ENCODE results near the gene VEPH1. TPM values are rescaled to one million over a fixed set of nuclear protein-coding genes. Genes with fewer than 3 reads are reported as not detected.

VEPH1 gene
- total and polyA plus RNA-seq, 9 of the 15 experiments (the other 6 are each of a cell fraction or from before 2014, with no cell fraction given): 4.5 to 15.6 (median 5.8) TPM

GRCh38 chr3:157527131-157527881 is 24.1 kb upstream of the VEPH1 start (continued):
- TF ChIP-seq ZNF232 (CRISPR knock-in tag; IDR thresholded peaks at IDR 0.05) (no peak), ZNF445 (CRISPR knock-in tag; IDR thresholded peaks at IDR 0.05; ENCODE audit: low read depth) (no peak), KDM5B (IDR thresholded peaks at IDR 0.05; ENCODE audit: insufficient replicate concordance, low read depth, low read length) (no peak), KLF13 (tag; IDR thresholded peaks at IDR 0.05; ENCODE audit: borderline replicate concordance, low read depth) (no peak), OTX1 (CRISPR knock-in tag; IDR thresholded peaks at IDR 0.05) (no peak), TAL1 (IDR thresholded peaks at IDR 0.05) (no peak), U2AF2 (optimal IDR thresholded peaks at IDR 0.05; ENCODE audit: low read depth, low read length) (no peak), RFX7 (CRISPR knock-in tag; IDR thresholded peaks at IDR 0.05) (no peak)

- 47% methylated on average over 2 of the region's 2 CpGs for WGBS (ENCODE audit: insufficient coverage, low coverage, missing lambda C conversion rate)
- FAIRE-seq: no peak
- Histone ChIP-seq H3K9me1 (ENCODE audit: control insufficient read depth, insufficient read depth, low read length) (no peaks in the 10 kb centered on the region), H3K9ac (ENCODE audit: insufficient read depth in 1 of 2, low read depth in 2 of 2, low read length in 2 of 2) (no peak overlapping the region), H3K27me3 (ENCODE audit: control insufficient read depth in 2 of 2, insufficient read depth in 2 of 2, low read length in 2 of 2) (no peaks in the 10 kb centered on the region), H3K27ac (ENCODE audit: extremely low read depth, low read depth, low read length) (no peak overlapping the region), H3K36me3 (ENCODE audit: control insufficient read depth, insufficient read depth, low read length) (no peaks in the 10 kb centered on the region), H3K9me3 (replicated peaks; ENCODE audit: control insufficient read depth, insufficient read depth, low read depth, low read length) (no peaks in the 10 kb centered on the region), H3K4me3 (no peak overlapping the region), H3K4me2 (ENCODE audit: insufficient read depth, low read length) (no peak overlapping the region), H4K20me1 (replicated peaks; ENCODE audit: control insufficient read depth, insufficient read depth, low read length) (no peaks in the 10 kb centered on the region), H3K79me2 (ENCODE audit: control insufficient read depth, insufficient read depth, low read length) (no peaks in the 10 kb centered on the region), H3K4me1 (replicated peaks in 1 of 2; ENCODE audit: control insufficient read depth in 2 of 2, insufficient read depth in 2 of 2, low read length in 2 of 2) (peaks cover 0 to 26% of the 10 kb centered on the region in 2 experiments; a peak in 4 of 5 replicates), H2AFZ (ENCODE audit: low read depth, low read length) (no peak overlapping the region)
- POLR2A ChIA-PET: no interaction called here
- no peak for DNase-seq (ENCODE audit: extremely low read depth in 1 of 4, low spot score in 3 of 4)
- ATAC-seq: no peak
- intact Hi-C loops (cut with micrococcal nuclease) (no loop called here), in situ Hi-C loops (cut with MboI) (no loop called here)
- BruUV-seq (replicated peaks): no TSS peak
- no peak for TF ChIP-seq CBX3 (IDR thresholded peaks at IDR 0.05; ENCODE audit: borderline replicate concordance in 1 of 2, low read length in 2 of 2)
- CTCF ChIA-PET (ENCODE audit: low intra/inter-chr PET ratio): no interaction called here
Measured at GRCh38 chr3:157526036-157526435, 22.8 kb upstream of the VEPH1 start.
